Colon (tissue), 2 donors: ENCODE measurements around the gene PSMB4.
"Not testable (repeated sequence)": the region's sequence is repeated elsewhere in the genome, so short reads cannot be mapped to it uniquely, and the experiment has no call there.

Experiments used
- FAIRE-seq: peaks from 2 replicates; lab custom pipeline; 2012; peaks lifted over from hg19 to GRCh38; lab: Jason Lieb, UNC
- donor health status: control.
- donor health status: control.

The PSMB4 gene

GRCh38 chr1:151390221-151391078, 8.9 kb upstream of the PSMB4 start:
- not testable (repeated sequence) for FAIRE-seq

- no peak for FAIRE-seq
Observed at GRCh38 chr1:151391079-151391563, 8.3 kb upstream of the PSMB4 start.

- no peak for FAIRE-seq
Observed at GRCh38 chr1:151393583-151393982, 5.8 kb upstream of the PSMB4 start.

GRCh38 chr1:151396265-151396664, 3.1 kb upstream of the PSMB4 start:
- not testable (repeated sequence) for FAIRE-seq

GRCh38 chr1:151401125-151401788, 1.9 kb downstream of the PSMB4 start:
- no peak for FAIRE-seq

- FAIRE-seq, result no peak
Observed at GRCh38 chr1:151401860-151402259, 2.5 kb downstream of the PSMB4 start.

GRCh38 chr1:151402764-151403163, 3.4 kb downstream of the PSMB4 start:
- no peak for FAIRE-seq

GRCh38 chr1:151403612-151404011, 4.2 kb downstream of the PSMB4 start:
- FAIRE-seq, result no peak

GRCh38 chr1:151405187-151405951, 6.0 kb downstream of the PSMB4 start:
- FAIRE-seq, result no peak

- no peak for FAIRE-seq
Observed at GRCh38 chr1:151406176-151406575, 6.8 kb downstream of the PSMB4 start.

GRCh38 chr1:151407304-151407703, 7.9 kb downstream of the PSMB4 start:
- FAIRE-seq, result no peak

- FAIRE-seq, result no peak
Observed at GRCh38 chr1:151408891-151409290, 9.5 kb downstream of the PSMB4 start.

- FAIRE-seq, result no peak
Observed at GRCh38 chr1:151411884-151412283, 12.5 kb downstream of the PSMB4 start.

- no peak for FAIRE-seq
Observed at GRCh38 chr1:151416231-151416630, 16.9 kb downstream of the PSMB4 start.

GRCh38 chr1:151418081-151418480, 18.7 kb downstream of the PSMB4 start:
- FAIRE-seq, result no peak

- no peak for FAIRE-seq
Observed at GRCh38 chr1:151419819-151420218, 20.4 kb downstream of the PSMB4 start.

GRCh38 chr1:151425103-151425502, 25.7 kb downstream of the PSMB4 start:
- no peak for FAIRE-seq

- FAIRE-seq, result no peak
Observed at GRCh38 chr1:151428068-151428467, 28.7 kb downstream of the PSMB4 start.

GRCh38 chr1:151433827-151434226, 34.5 kb downstream of the PSMB4 start:
- not testable (repeated sequence) for FAIRE-seq

GRCh38 chr1:151435174-151435573, 35.8 kb downstream of the PSMB4 start:
- FAIRE-seq, result no peak

GRCh38 chr1:151436985-151437384, 37.6 kb downstream of the PSMB4 start:
- FAIRE-seq, result no peak

- not testable (repeated sequence) for FAIRE-seq
Observed at GRCh38 chr1:151437396-151437795, 38.0 kb downstream of the PSMB4 start.
